ENCODE measurements around the gene PTGES3.
"Not testable (repeated sequence)": the region's sequence is repeated elsewhere in the genome, so short reads cannot be mapped to it uniquely, and the experiment has no call there.

Gene PTGES3

DNA sequence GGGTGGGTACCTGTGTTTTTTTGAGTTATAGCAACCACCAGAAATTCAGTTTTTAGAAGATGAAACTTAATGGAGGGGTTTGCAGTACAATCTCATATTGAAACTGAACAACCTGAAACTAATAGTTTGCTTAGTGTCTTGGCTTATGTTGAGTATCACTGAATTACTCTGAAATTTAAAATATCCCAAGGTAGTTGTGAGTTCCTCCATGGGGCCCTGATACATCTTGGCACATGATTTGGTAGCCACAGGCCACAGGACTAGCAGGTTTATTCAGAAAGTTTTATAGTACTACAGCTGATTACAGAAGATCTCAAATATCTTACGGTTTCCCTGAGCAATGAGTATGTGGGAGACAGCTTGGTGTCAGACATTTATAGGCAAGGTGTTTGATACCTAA is 10.4 kb downstream of the PTGES3 start:
- no peak overlapping the region for H3K4me3 ChIP-seq (ENCODE audit: low read length)
- no peaks in the 10 kb centered on the region for H3K27me3 ChIP-seq (replicated peaks; ENCODE audit: control insufficient read depth, insufficient read depth, low read length)
- no peaks in the 10 kb centered on the region for H3K9me3 ChIP-seq (ENCODE audit: control insufficient read depth, low read length)
- no peaks in the 10 kb centered on the region for H3K4me1 ChIP-seq (ENCODE audit: control insufficient read depth, insufficient read depth, low read length)
- DNase-seq (ENCODE audit: low read depth), result no peak
- no peak overlapping the region for H3K9ac ChIP-seq (ENCODE audit: low read length)
- H3K36me3 ChIP-seq (ENCODE audit: control insufficient read depth, insufficient read depth, low read length, severe bottlenecking), result peaks cover 20% of the 10 kb centered on the region

DNA sequence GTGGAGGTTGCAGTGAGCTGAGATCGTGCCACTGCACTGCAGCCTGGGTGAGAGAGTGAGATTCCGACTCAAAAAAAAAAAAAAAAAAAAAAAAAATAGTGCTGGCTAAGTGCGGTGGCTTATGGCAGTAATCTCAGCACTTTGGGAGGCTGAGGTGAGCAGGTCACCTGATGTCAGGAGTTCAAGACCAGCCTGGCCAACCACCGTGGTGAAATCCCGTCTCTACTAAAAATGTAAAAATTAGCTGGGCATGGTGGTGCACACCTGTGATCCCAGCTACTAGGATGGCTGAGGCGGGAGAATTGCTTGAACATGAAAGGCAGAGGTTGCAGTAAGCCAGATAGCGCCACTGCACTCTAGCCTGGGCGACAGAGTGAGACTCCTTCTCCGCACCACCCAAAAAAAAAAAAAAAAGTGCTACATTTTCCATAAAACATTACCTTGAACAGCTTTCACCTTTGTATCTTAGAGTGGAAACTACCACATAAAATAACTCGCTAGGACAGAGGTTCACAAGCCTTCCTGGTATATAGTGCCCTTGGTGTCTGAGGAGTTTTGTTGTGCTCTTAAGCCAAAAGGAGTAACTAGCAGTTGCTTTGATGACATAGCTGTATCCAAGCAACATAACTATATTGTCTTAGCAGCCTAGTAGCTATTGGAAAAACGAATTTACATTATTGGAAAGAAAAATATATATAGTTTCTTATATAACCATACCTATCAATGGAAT is 11.1 kb downstream of the PTGES3 start:
- Histone ChIP-seq H3K9me3 (ENCODE audit: control insufficient read depth, low read length) (no peaks in the 10 kb centered on the region), H3K4me1 (ENCODE audit: control insufficient read depth, insufficient read depth, low read length) (no peaks in the 10 kb centered on the region), H3K9ac (ENCODE audit: low read length) (no peak overlapping the region), H3K27me3 (replicated peaks; ENCODE audit: control insufficient read depth, insufficient read depth, low read length) (no peaks in the 10 kb centered on the region), H3K36me3 (ENCODE audit: control insufficient read depth, insufficient read depth, low read length, severe bottlenecking) (peaks cover 27% of the 10 kb centered on the region), H3K4me3 (ENCODE audit: low read length) (no peak overlapping the region)
- DNase-seq (ENCODE audit: low read depth), result no peak

GRCh38 chr12:56671608-56672007 is 16.5 kb downstream of the PTGES3 start:
- Histone ChIP-seq H3K4me3 (ENCODE audit: low read length) (no peak overlapping the region), H3K9ac (ENCODE audit: low read length) (no peak overlapping the region), H3K4me1 (ENCODE audit: control insufficient read depth, insufficient read depth, low read length) (no peaks in the 10 kb centered on the region), H3K27me3 (replicated peaks; ENCODE audit: control insufficient read depth, insufficient read depth, low read length) (no peaks in the 10 kb centered on the region), H3K36me3 (ENCODE audit: control insufficient read depth, insufficient read depth, low read length, severe bottlenecking) (peaks cover 64% of the 10 kb centered on the region), H3K9me3 (ENCODE audit: control insufficient read depth, low read length) (no peaks in the 10 kb centered on the region)
- no peak for DNase-seq (ENCODE audit: low read depth)

- Histone ChIP-seq H3K9ac (ENCODE audit: low read length) (no peak overlapping the region), H3K27me3 (replicated peaks; ENCODE audit: control insufficient read depth, insufficient read depth, low read length) (no peaks in the 10 kb centered on the region), H3K36me3 (ENCODE audit: control insufficient read depth, insufficient read depth, low read length, severe bottlenecking) (peaks cover 72% of the 10 kb centered on the region), H3K9me3 (ENCODE audit: control insufficient read depth, low read length) (no peaks in the 10 kb centered on the region), H3K4me3 (ENCODE audit: low read length) (no peak overlapping the region), H3K4me1 (ENCODE audit: control insufficient read depth, insufficient read depth, low read length) (no peaks in the 10 kb centered on the region)
- no peak for DNase-seq (ENCODE audit: low read depth)
Measured at GRCh38 chr12:56670836-56671235, 17.2 kb downstream of the PTGES3 start.

DNA sequence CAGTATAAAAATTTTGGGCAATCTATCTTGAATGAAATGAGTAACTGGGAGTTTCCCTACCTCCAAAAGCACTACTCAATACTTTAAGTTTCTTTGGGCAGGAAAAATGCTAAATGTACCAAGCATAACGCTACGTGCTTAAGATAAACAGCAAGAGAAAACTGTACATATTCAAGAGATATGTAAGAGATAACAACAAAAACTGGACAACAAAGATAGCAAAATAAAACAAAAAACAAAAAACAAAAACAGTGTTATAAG is 20.0 kb downstream of the PTGES3 start:
- H3K4me3 ChIP-seq (ENCODE audit: low read length), result no peak overlapping the region
- H3K4me1 ChIP-seq (ENCODE audit: control insufficient read depth, insufficient read depth, low read length), result no peaks in the 10 kb centered on the region
- H3K9ac ChIP-seq (ENCODE audit: low read length), result no peak overlapping the region
- DNase-seq (ENCODE audit: low read depth), result no peak
- H3K27me3 ChIP-seq (replicated peaks; ENCODE audit: control insufficient read depth, insufficient read depth, low read length), result no peaks in the 10 kb centered on the region
- H3K9me3 ChIP-seq (ENCODE audit: control insufficient read depth, low read length), result no peaks in the 10 kb centered on the region
- H3K36me3 ChIP-seq (ENCODE audit: control insufficient read depth, insufficient read depth, low read length, severe bottlenecking), result peaks cover 99% of the 10 kb centered on the region

DNA sequence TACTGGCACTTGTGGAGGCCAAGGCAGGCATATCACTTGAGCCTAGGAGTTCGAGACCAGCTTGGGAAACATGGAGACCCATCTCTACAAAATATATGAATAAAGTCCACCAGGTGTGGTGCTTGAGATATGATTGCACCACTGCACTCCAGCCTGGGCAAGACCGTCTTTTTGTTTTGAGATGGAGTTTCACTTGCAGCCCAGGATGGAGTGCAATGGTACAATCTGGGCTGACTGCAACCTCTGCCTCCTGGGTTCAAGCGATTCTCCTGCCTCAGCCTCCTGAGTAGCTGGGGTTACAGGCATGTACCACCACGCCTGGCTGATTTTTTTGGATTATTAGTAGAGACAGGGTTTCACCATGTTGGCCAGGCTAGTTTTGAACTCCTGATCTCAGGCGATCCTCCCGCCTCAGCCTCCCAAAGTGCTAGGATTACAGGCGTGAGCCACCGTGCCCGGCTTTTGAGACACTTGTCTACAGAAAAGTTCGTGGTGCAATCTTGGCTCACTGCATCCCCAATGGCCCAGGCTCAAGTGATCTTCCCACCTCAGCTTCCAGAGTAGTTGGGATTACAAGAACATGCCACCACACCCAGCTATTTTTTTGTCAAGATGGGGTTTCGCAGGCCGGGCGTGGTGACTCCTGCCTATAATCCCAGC is 26.0 kb downstream of the PTGES3 start:
- Histone ChIP-seq H3K27me3 (replicated peaks; ENCODE audit: control insufficient read depth, insufficient read depth, low read length) (no peaks in the 10 kb centered on the region), H3K36me3 (ENCODE audit: control insufficient read depth, insufficient read depth, low read length, severe bottlenecking) (peaks cover 47% of the 10 kb centered on the region)
- no peak for DNase-seq (ENCODE audit: low read depth)

GRCh38 chr12:56661560-56661959 is 26.5 kb downstream of the PTGES3 start:
- H3K4me1 ChIP-seq (ENCODE audit: control insufficient read depth, insufficient read depth, low read length), result no peaks in the 10 kb centered on the region
- no peak for DNase-seq (ENCODE audit: low read depth)
- no peak overlapping the region for H3K9ac ChIP-seq (ENCODE audit: low read length)
- H3K27me3 ChIP-seq (replicated peaks; ENCODE audit: control insufficient read depth, insufficient read depth, low read length), result no peaks in the 10 kb centered on the region
- H3K36me3 ChIP-seq (ENCODE audit: control insufficient read depth, insufficient read depth, low read length, severe bottlenecking), result peaks cover 41% of the 10 kb centered on the region
- H3K9me3 ChIP-seq (ENCODE audit: control insufficient read depth, low read length), result no peaks in the 10 kb centered on the region
- H3K4me3 ChIP-seq (ENCODE audit: low read length), result no peak overlapping the region

More for the DNA sequence above, 26.0 kb downstream of the PTGES3 start:
- no peaks in the 10 kb centered on the region for H3K9me3 ChIP-seq (ENCODE audit: control insufficient read depth, low read length)
- H3K4me3 ChIP-seq (ENCODE audit: low read length), result no peak overlapping the region
- no peak overlapping the region for H3K9ac ChIP-seq (ENCODE audit: low read length)
- no peaks in the 10 kb centered on the region for H3K4me1 ChIP-seq (ENCODE audit: control insufficient read depth, insufficient read depth, low read length)

- H3K27me3 ChIP-seq (replicated peaks; ENCODE audit: control insufficient read depth, insufficient read depth, low read length), result no peaks in the 10 kb centered on the region
- peaks cover 15% of the 10 kb centered on the region for H3K36me3 ChIP-seq (ENCODE audit: control insufficient read depth, insufficient read depth, low read length, severe bottlenecking)
- DNase-seq (ENCODE audit: low read depth), result no peak
- H3K4me3 ChIP-seq (ENCODE audit: low read length), result no peak overlapping the region
- H3K4me1 ChIP-seq (ENCODE audit: control insufficient read depth, insufficient read depth, low read length), result no peaks in the 10 kb centered on the region
- H3K9ac ChIP-seq (ENCODE audit: low read length), result no peak overlapping the region
- no peaks in the 10 kb centered on the region for H3K9me3 ChIP-seq (ENCODE audit: control insufficient read depth, low read length)
Measured at GRCh38 chr12:56658921-56659320, 29.2 kb downstream of the PTGES3 start.

DNA sequence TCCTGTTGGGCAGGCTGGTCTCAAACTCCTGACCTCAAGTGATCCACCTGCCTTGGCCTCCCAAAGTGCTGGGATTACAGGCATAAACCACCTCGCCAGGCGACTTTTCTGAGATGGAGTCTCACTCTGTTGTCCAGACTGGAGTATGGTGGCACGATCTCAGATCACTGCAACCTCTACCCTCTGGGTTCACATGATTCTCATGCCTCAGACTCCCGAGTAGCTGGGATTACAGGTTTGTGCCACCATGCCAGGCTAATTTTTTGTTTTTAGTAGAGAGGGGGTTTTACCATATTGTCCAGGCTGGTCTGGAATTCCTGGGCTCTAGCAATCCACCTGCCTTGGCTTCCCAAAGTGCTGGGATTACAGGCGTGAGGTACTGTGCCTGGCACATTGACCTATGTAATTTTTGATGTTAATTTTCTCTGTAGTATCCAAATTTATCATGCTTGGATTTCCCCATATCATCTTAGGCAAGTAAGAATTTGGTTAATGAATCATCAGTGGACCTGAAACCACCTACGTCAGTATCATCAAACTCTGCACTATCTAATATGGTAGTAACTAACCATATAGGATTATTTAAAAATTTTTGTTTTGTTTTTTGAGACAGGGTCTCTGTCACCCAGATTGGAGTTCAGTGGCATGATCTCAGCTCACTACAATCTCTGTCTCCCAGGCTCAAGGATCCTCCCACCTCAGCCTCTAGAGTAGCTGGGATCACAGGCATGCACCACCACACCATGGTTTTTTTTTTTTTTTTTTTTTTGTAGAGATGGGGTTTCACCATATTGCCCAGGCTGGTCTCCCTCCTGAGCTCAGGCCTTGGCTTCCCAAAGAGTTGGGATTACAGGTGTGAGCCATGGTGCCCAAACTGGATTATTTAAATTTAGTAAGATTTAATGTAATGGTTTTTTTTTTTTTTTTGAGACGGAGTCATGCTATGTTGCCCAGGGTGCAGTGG is 30.4 kb downstream of the PTGES3 start:
- no peak overlapping the region for H3K4me3 ChIP-seq (ENCODE audit: low read length)
- no peaks in the 10 kb centered on the region for H3K4me1 ChIP-seq (ENCODE audit: control insufficient read depth, insufficient read depth, low read length)
- H3K9me3 ChIP-seq (ENCODE audit: control insufficient read depth, low read length), result no peaks in the 10 kb centered on the region
- H3K36me3 ChIP-seq (ENCODE audit: control insufficient read depth, insufficient read depth, low read length, severe bottlenecking), result peaks cover 3% of the 10 kb centered on the region
- no peak for DNase-seq (ENCODE audit: low read depth)
- no peaks in the 10 kb centered on the region for H3K27me3 ChIP-seq (replicated peaks; ENCODE audit: control insufficient read depth, insufficient read depth, low read length)
- H3K9ac ChIP-seq (ENCODE audit: low read length), result no peak overlapping the region

- DNase-seq (ENCODE audit: low read depth); H3K36me3 ChIP-seq (ENCODE audit: control insufficient read depth, insufficient read depth, low read length, severe bottlenecking); H3K9me3 ChIP-seq (ENCODE audit: control insufficient read depth, low read length); H3K4me3 ChIP-seq (ENCODE audit: low read length); H3K4me1 ChIP-seq (ENCODE audit: control insufficient read depth, insufficient read depth, low read length); H3K27me3 ChIP-seq (replicated peaks; ENCODE audit: control insufficient read depth, insufficient read depth, low read length); H3K9ac ChIP-seq (ENCODE audit: low read length): not testable (repeated sequence)
Measured at GRCh38 chr12:56653781-56654180, 34.3 kb downstream of the PTGES3 start.

DNA sequence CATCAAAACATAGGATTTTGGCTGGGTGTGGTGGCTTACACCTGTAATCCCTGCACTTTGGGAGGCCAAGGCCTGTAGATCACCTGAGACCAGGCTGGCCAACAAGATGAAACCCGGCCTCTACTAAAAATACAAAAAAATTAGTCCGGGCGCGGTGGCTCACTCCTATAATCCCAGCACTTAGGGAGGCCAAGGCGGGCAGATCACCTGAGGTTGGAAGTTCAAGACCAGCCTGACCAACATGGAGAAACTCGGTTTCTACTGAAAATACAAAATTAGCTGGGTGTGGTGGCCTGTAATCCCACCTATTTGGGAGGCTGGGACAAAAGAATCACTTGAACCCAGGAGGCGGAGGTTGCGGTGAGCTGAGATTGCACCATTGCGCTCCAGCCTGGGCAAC is 40.1 kb downstream of the PTGES3 start:
- H3K27me3 ChIP-seq (replicated peaks; ENCODE audit: control insufficient read depth, insufficient read depth, low read length); DNase-seq (ENCODE audit: low read depth); H3K9ac ChIP-seq (ENCODE audit: low read length); H3K4me3 ChIP-seq (ENCODE audit: low read length); H3K9me3 ChIP-seq (ENCODE audit: control insufficient read depth, low read length): not testable (repeated sequence)
- H3K4me1 ChIP-seq (ENCODE audit: control insufficient read depth, insufficient read depth, low read length), result peaks cover 17% of the 10 kb centered on the region
- H3K36me3 ChIP-seq (ENCODE audit: control insufficient read depth, insufficient read depth, low read length, severe bottlenecking), result peaks cover 18% of the 10 kb centered on the region
